ENCODE data around the gene TMEM45A.

GRCh38 chr3:100575704-100576103 lies 83.3 kb downstream of the TMEM45A start:
- TF ChIP-seq EZH2phosphoT487 (IDR thresholded peaks at IDR 0.05; ENCODE audit: insufficient read depth, low read depth) (no peak), EZH2 (IDR thresholded peaks at IDR 0.05; ENCODE audit: insufficient read depth, poor library complexity, severe bottlenecking) (no peak)
